ENCODE results near the gene UBN1.

UBN1 gene

GRCh38 chr16:4902038-4902437, 54.8 kb downstream of the UBN1 start:
- no peaks in the 10 kb centered on the region for H3K36me3 ChIP-seq
- no peaks in the 10 kb centered on the region for H3K9me3 ChIP-seq
- DNase-seq = no peak
- H3K4me1 ChIP-seq = no peaks in the 10 kb centered on the region
- peaks cover 20% of the 10 kb centered on the region for H3K27me3 ChIP-seq
- H3K4me3 ChIP-seq (ENCODE audit: low read depth, low read length) = no peak overlapping the region
- no peak for TF ChIP-seq CTCF (IDR thresholded peaks at IDR 0.05; ENCODE audit: low read depth, low read length)

- peaks cover 20% of the 10 kb centered on the region for H3K27me3 ChIP-seq
- no peaks in the 10 kb centered on the region for H3K9me3 ChIP-seq
- no peak for TF ChIP-seq CTCF (IDR thresholded peaks at IDR 0.05; ENCODE audit: low read depth, low read length)
- no peak for DNase-seq
- no peaks in the 10 kb centered on the region for H3K4me1 ChIP-seq
- H3K36me3 ChIP-seq = no peaks in the 10 kb centered on the region
- H3K4me3 ChIP-seq (ENCODE audit: low read depth, low read length) = no peak overlapping the region
Observed at GRCh38 chr16:4904108-4904941, 57.0 kb downstream of the UBN1 start.

GRCh38 chr16:4904942-4905615, 57.8 kb downstream of the UBN1 start:
- DNase-seq = no peak
- TF ChIP-seq CTCF (IDR thresholded peaks at IDR 0.05; ENCODE audit: low read depth, low read length) = no peak
- Histone ChIP-seq H3K36me3 (no peaks in the 10 kb centered on the region), H3K9me3 (no peaks in the 10 kb centered on the region), H3K4me3 (ENCODE audit: low read depth, low read length) (no peak overlapping the region), H3K27me3 (peaks cover 20% of the 10 kb centered on the region), H3K4me1 (no peaks in the 10 kb centered on the region)

GRCh38 chr16:4908854-4909401, 61.6 kb downstream of the UBN1 start:
- Histone ChIP-seq H3K27me3 (peaks cover 17% of the 10 kb centered on the region), H3K9me3 (no peaks in the 10 kb centered on the region), H3K36me3 (no peaks in the 10 kb centered on the region), H3K4me3 (ENCODE audit: low read depth, low read length) (no peak overlapping the region), H3K4me1 (no peaks in the 10 kb centered on the region)
- DNase-seq = no peak
- no peak for TF ChIP-seq CTCF (IDR thresholded peaks at IDR 0.05; ENCODE audit: low read depth, low read length)

GRCh38 chr16:4909825-4910224, 62.5 kb downstream of the UBN1 start:
- no peaks in the 10 kb centered on the region for H3K9me3 ChIP-seq
- H3K4me1 ChIP-seq = no peaks in the 10 kb centered on the region
- H3K36me3 ChIP-seq = no peaks in the 10 kb centered on the region
- H3K27me3 ChIP-seq = peaks cover 10% of the 10 kb centered on the region
- no peak for TF ChIP-seq CTCF (IDR thresholded peaks at IDR 0.05; ENCODE audit: low read depth, low read length)
- no peak for DNase-seq
- H3K4me3 ChIP-seq (ENCODE audit: low read depth, low read length) = no peak overlapping the region

- Histone ChIP-seq H3K4me1 (no peaks in the 10 kb centered on the region), H3K27me3 (peaks cover 2% of the 10 kb centered on the region; the same call in 1 of the 2 replicates)
- no peak for TF ChIP-seq CTCF (IDR thresholded peaks at IDR 0.05; ENCODE audit: low read depth, low read length)
Observed at GRCh38 chr16:4910828-4911227, 63.5 kb downstream of the UBN1 start.

More at GRCh38 chr16:4910828-4911227, 63.5 kb downstream of the UBN1 start:
- DNase-seq = no peak
- no peak overlapping the region for H3K4me3 ChIP-seq (ENCODE audit: low read depth, low read length)
- H3K36me3 ChIP-seq = no peaks in the 10 kb centered on the region
- H3K9me3 ChIP-seq = no peaks in the 10 kb centered on the region
